SK-N-SH treated with all-trans-retinoic acid at 6 μM for 48 hours (cell line): Measurements from ENCODE around the gene TSPAN9.

Experiments used
- BACH2 ChIP-seq: fragments of 250-450 bp; sonication (Bioruptor Pico); IDR thresholded peaks from 2 replicates; pipeline ENCODE4 v1.9.0; 2021; ENCODE audit warnings: mild to moderate bottlenecking, borderline replicate concordance
- CREB5 ChIP-seq: fragments of 250-450 bp; sonication (Bioruptor Pico); IDR thresholded peaks from 2 replicates; pipeline ENCODE4 v1.5.1; 2020; ENCODE audit warnings: low read depth, mild to moderate bottlenecking, moderate library complexity
- CSDC2 ChIP-seq: fragments of 250-450 bp; sonication (Bioruptor Pico); IDR thresholded peaks from 2 replicates; pipeline ENCODE4 v1.5.0; 2020; ENCODE audit warnings: mild to moderate bottlenecking, moderate library complexity
- ESRRG ChIP-seq: fragments of 250-450 bp; sonication (Bioruptor Pico); IDR thresholded peaks from 2 replicates; pipeline ENCODE4 v1.6.1; 2021; ENCODE audit warnings: mild to moderate bottlenecking
- ISL1 ChIP-seq: fragments of 250-450 bp; sonication (Bioruptor Pico); IDR thresholded peaks from 2 replicates; pipeline ENCODE4 v2.1.2; 2022; ENCODE audit warnings: mild to moderate bottlenecking, moderate library complexity
- PATZ1 ChIP-seq: fragments of 250-450 bp; sonication (Bioruptor Pico); IDR thresholded peaks from 2 replicates; pipeline ENCODE4 v1.8.0; 2020; ENCODE audit warnings: mild to moderate bottlenecking, moderate library complexity, borderline replicate concordance
- RARB ChIP-seq: fragments of 250-450 bp; sonication (Bioruptor Pico); IDR thresholded peaks from 2 replicates; pipeline ENCODE4 v1.8.0; 2021; ENCODE audit warnings: mild to moderate bottlenecking, moderate library complexity
- ZC3H10 ChIP-seq: fragments of 250-450 bp; sonication (Bioruptor Pico); IDR thresholded peaks from 2 replicates; pipeline ENCODE4 v1.5.1; 2021; ENCODE audit warnings: mild to moderate bottlenecking, moderate library complexity
- ZFP3 ChIP-seq: fragments of 250-450 bp; sonication (Bioruptor Pico); IDR thresholded peaks from 2 replicates; pipeline ENCODE4 v1.5.0; 2020; ENCODE audit warnings: mild to moderate bottlenecking, moderate library complexity
- ZFP30 ChIP-seq: fragments of 450-650 bp; formaldehyde crosslinking; IDR thresholded peaks from 2 replicates; pipeline ENCODE4 v1.5.0; 2022; ENCODE audit warnings: mild to moderate bottlenecking, moderate library complexity
- ZNF70 ChIP-seq: fragments of 450-650 bp; formaldehyde crosslinking; IDR thresholded peaks from 2 replicates; pipeline ENCODE4 v1.5.0; 2020; ENCODE audit warnings: mild to moderate bottlenecking, moderate library complexity
- TF ChIP-seq, protein P1 (sequence below): fragments of 250-450 bp; sonication (Bioruptor Pico); IDR thresholded peaks from 2 replicates; pipeline ENCODE4 v1.8.0; 2021; ENCODE audit warnings: low read depth, mild to moderate bottlenecking, moderate library complexity, borderline replicate concordance

DNA sequence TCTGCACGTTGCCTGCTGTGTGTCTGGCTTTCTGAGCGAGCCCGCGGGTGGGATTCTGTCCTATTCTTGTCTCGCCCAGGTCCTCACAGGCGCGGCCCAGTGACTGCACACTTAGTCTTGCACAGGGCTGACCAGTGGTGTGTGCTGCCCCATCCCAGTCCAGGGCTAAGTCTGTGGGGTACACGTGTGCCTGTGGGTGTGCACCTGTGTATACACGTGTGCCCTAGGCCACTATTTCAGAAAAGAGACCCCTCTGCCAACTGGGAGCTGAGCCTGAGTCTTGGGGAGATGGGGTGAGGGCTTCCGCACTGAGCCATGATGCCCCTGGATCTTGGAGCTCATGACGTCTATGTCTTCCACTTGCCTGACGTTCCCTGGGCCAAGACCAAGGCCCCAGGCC, 228.3 kb downstream of the TSPAN9 start:
- TF ChIP-seq PATZ1 (CRISPR knock-in tag) (no peak), ISL1 (CRISPR knock-in tag) (no peak), ESRRG (CRISPR knock-in tag) (no peak), RARB (no peak), ZFP30 (CRISPR knock-in tag) (no peak), CREB5 (CRISPR knock-in tag) (no peak), CSDC2 (no peak), BACH2 (CRISPR knock-in tag) (no peak), ZNF70 (CRISPR knock-in tag) (no peak), ZFP3 (CRISPR knock-in tag) (no peak), ZC3H10 (no peak)
- TF ChIP-seq, protein P1, sequence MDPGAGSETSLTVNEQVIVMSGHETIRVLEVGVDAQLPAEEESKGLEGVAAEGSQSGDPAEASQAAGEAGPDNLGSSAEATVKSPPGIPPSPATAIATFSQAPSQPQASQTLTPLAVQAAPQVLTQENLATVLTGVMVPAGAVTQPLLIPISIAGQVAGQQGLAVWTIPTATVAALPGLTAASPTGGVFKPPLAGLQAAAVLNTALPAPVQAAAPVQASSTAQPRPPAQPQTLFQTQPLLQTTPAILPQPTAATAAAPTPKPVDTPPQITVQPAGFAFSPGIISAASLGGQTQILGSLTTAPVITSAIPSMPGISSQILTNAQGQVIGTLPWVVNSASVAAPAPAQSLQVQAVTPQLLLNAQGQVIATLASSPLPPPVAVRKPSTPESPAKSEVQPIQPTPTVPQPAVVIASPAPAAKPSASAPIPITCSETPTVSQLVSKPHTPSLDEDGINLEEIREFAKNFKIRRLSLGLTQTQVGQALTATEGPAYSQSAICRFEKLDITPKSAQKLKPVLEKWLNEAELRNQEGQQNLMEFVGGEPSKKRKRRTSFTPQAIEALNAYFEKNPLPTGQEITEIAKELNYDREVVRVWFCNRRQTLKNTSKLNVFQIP (CRISPR knock-in tag): no peak
